Measurements from ENCODE around the gene KLRC3. TPM values are rescaled to one million over a fixed set of nuclear protein-coding genes. Genes with fewer than 3 reads are reported as not detected.

Gene KLRC3
- total and polyA plus RNA-seq, 2 donors (not counting 3 experiments of a cell fraction or from before 2014, with no cell fraction given): not detected

DNA sequence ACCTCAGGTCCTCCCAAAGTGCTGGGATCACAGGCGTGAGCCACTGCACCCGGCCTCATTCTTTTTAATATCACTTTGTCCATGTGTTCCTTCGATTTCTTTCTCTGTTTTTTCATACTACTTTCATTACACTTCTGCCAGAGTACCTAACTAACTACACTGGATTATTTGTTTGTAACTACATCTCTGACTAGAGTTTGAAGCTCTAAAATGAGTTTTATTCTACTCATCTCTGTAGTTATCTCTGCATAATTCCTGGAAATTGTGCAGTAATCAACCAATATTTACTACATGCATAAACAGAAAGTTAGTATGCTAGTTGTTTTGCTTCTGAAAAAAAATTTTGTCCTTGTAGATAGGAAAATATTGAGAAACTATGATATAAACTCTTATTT lies 45.8 kb downstream of the KLRC3 start:
- H3K79me2 ChIP-seq (ENCODE audit: control insufficient read depth, insufficient read depth, low read length): no peaks in the 10 kb centered on the region
- H3K4me3 ChIP-seq (replicated peaks in 1 of 3; ENCODE audit: insufficient read depth in 1 of 3, low read depth in 1 of 3, low read length in 3 of 3): no peak overlapping the region
- DNase-seq (ENCODE audit: low read depth, low spot score) (no peak), FAIRE-seq (no peak)
- peaks cover 10% of the 10 kb centered on the region for H3K4me1 ChIP-seq (ENCODE audit: control insufficient read depth, extremely low read depth, insufficient read depth, low read length)
- no peaks in the 10 kb centered on the region for H3K9me3 ChIP-seq (replicated peaks; ENCODE audit: control insufficient read depth, insufficient read depth, low read length)
- no peak overlapping the region for H3K27ac ChIP-seq (ENCODE audit: insufficient read depth, low read depth, low read length)
- no peak overlapping the region for H2AFZ ChIP-seq (ENCODE audit: low read depth, low read length)
- H3K4me2 ChIP-seq (ENCODE audit: insufficient read depth, low read length): no peak overlapping the region
- no peaks in the 10 kb centered on the region for H4K20me1 ChIP-seq (replicated peaks; ENCODE audit: control insufficient read depth, extremely low read depth, insufficient read depth, low read length)
- ChIA-PET POLR2A (no interaction called here), CTCF (interaction anchor here (1.6 kb wide), 1 partner anchor 10 kb away, joined by 5 read pairs; no protein-coding TSS in a partner anchor)
- no TSS peak for BruUV-seq (replicated peaks)
- H3K9ac ChIP-seq (replicated peaks; ENCODE audit: extremely low read depth, insufficient read depth, low read length): no peak overlapping the region
- no peak for TF ChIP-seq GATA2 (IDR thresholded peaks at IDR 0.05; ENCODE audit: insufficient read depth, insufficient read length, low read depth, low read length)
- TF ChIP-seq MYC (IDR thresholded peaks at IDR 0.05; ENCODE audit: low read depth, low read length): no peak
- TF ChIP-seq, protein P1, sequence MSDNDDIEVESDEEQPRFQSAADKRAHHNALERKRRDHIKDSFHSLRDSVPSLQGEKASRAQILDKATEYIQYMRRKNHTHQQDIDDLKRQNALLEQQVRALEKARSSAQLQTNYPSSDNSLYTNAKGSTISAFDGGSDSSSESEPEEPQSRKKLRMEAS (IDR thresholded peaks at IDR 0.05; ENCODE audit: insufficient read depth, insufficient read length): no peak
- TF ChIP-seq CTCF (IDR thresholded peaks at IDR 0.05; ENCODE audit: extremely low read depth in 1 of 2, insufficient read depth in 1 of 2, low read depth in 1 of 2, low read length in 2 of 2): no peak
- TF ChIP-seq FOS (IDR thresholded peaks at IDR 0.05; ENCODE audit: borderline replicate concordance, insufficient read depth, low read length): no peak
- no peak for TF ChIP-seq POLR2AphosphoS5 (IDR thresholded peaks at IDR 0.05; ENCODE audit: insufficient read depth, low read depth, low read length)
- TF ChIP-seq POLR2A (IDR thresholded peaks at IDR 0.05; ENCODE audit: low read depth, low read length): no peak
- no peak for TF ChIP-seq EZH2 (IDR thresholded peaks at IDR 0.05; ENCODE audit: borderline replicate concordance, low read depth, low read length, severe bottlenecking)
- TF ChIP-seq JUN (IDR thresholded peaks at IDR 0.05; ENCODE audit: borderline replicate concordance, insufficient read depth, insufficient read length, low read depth): no peak
- no peaks in the 10 kb centered on the region for H3K36me3 ChIP-seq (ENCODE audit: control insufficient read depth in 2 of 2, extremely low read depth in 1 of 2, insufficient read depth in 2 of 2, low read length in 2 of 2)
- no peaks in the 10 kb centered on the region for H3K27me3 ChIP-seq (ENCODE audit: control insufficient read depth in 2 of 2, insufficient read depth in 2 of 2, low read length in 2 of 2)
- H3K9me1 ChIP-seq (replicated peaks; ENCODE audit: control insufficient read depth, extremely low read depth, insufficient read depth, low read length): no peaks in the 10 kb centered on the region
- intact Hi-C loops (cut with micrococcal nuclease): no loop called here
- dilution Hi-C loops (cut with MboI; ENCODE audit: extremely low pct_ligation_motif_present, low sequenced_read_pairs): no loop called here

All from endothelial cell of umbilical vein (primary cell).